GM12878 (cell line): ENCODE measurements around the gene ABHD18.
"Not testable (repeated sequence)": the region's sequence is repeated elsewhere in the genome, so short reads cannot be mapped to it uniquely, and the experiment has no call there.

Source experiments
- CBFB ChIP-seq: IDR thresholded peaks from 2 replicates; pipeline ENCODE4 v1.6.1; 2016; ENCODE audit warnings: antibody characterized with exemption, low read depth
- CBX3 ChIP-seq: fragments of 200-600 bp; sonication (generic); IDR thresholded peaks from 2 replicates; pipeline ENCODE4 v1.6.1; 2016; ENCODE audit warnings: low read depth, borderline replicate concordance
- CTCF ChIP-seq, 3 experiments: IDR thresholded peaks in 2 of 3; conservative IDR thresholded peaks in 1 of 3; 2 replicates each; pipeline ENCODE4 v1.5.1; 2011; ENCODE audit warnings: low read depth in 3 of 3, low read length in 3 of 3, mild to moderate bottlenecking in 3 of 3, control low read depth in 2 of 3, moderate library complexity in 2 of 3, inconsistent platforms in 1 of 3, mixed read lengths in 1 of 3; ENCODE audit not compliant: control insufficient read depth in 2 of 3, insufficient read depth in 1 of 3; ENCODE audit errors: extremely low read depth in 1 of 3
- E4F1 ChIP-seq: fragments of 450-650 bp; IDR thresholded peaks from 2 replicates; pipeline ENCODE4 v1.6.1; 2018; ENCODE audit warnings: borderline replicate concordance, mild to moderate bottlenecking; ENCODE audit not compliant: partially characterized antibody
- EP300 ChIP-seq, 2 experiments: fragments of 150-350 bp in 1 of 2; IDR thresholded peaks; 2 replicates each; pipeline ENCODE4 v1.6.1; 2011 to 2012; ENCODE audit warnings: low read depth in 2 of 2, low read length in 2 of 2, borderline replicate concordance in 1 of 2, improper control_type of control experiment in 1 of 2, inconsistent platforms in 1 of 2; ENCODE audit not compliant: control insufficient read depth in 1 of 2
- HCFC1 ChIP-seq: fragments of 150-350 bp; IDR thresholded peaks from 2 replicates; pipeline ENCODE4 v1.6.1; 2014; ENCODE audit warnings: low read length
- LARP7 ChIP-seq: fragments of 450-650 bp; IDR thresholded peaks from 2 replicates; pipeline ENCODE4 v1.6.1; 2017; ENCODE audit warnings: mild to moderate bottlenecking
- NFYB ChIP-seq: IDR thresholded peaks from 2 replicates; pipeline ENCODE4 v1.6.1; 2011; ENCODE audit warnings: low read depth, mild to moderate bottlenecking, low read length, improper control_type of control experiment, moderate library complexity; ENCODE audit not compliant: insufficient read depth
- NR2C2 ChIP-seq: IDR thresholded peaks from 2 replicates; pipeline ENCODE4 v1.6.1; 2011; ENCODE audit warnings: borderline replicate concordance, low read depth; ENCODE audit not compliant: control insufficient read depth, insufficient read length
- POLR2AphosphoS5 ChIP-seq: IDR thresholded peaks from 2 replicates; pipeline ENCODE4 v1.6.1; 2011; ENCODE audit warnings: mild to moderate bottlenecking, low read length, inconsistent platforms
- SIN3A ChIP-seq: IDR thresholded peaks from 2 replicates; pipeline ENCODE4 v1.6.1; 2012; ENCODE audit warnings: low read depth, low read length, improper control_type of control experiment
- YY1 ChIP-seq: IDR thresholded peaks from 2 replicates; pipeline ENCODE4 v1.6.1; 2011; ENCODE audit warnings: low read depth, mild to moderate bottlenecking, low read length
- ZSCAN29 ChIP-seq: fragments of 450-650 bp; IDR thresholded peaks from 2 replicates; pipeline ENCODE4 v1.6.1; 2017; ENCODE audit warnings: mild to moderate bottlenecking, moderate library complexity
- TF ChIP-seq, protein P1 (sequence below): IDR thresholded peaks from 2 replicates; pipeline ENCODE4 v1.6.1; 2012; ENCODE audit warnings: low read depth, low read length, improper control_type of control experiment

GRCh38 chr4:127970925-127971324 is 5.7 kb downstream of the ABHD18 start:
- not testable (repeated sequence) for TF ChIP-seq POLR2AphosphoS5; CBX3; HCFC1; EP300 (IDR thresholded peaks at IDR 0.05; ENCODE audit: borderline replicate concordance in 1 of 2, control insufficient read depth in 1 of 2, low read depth in 2 of 2, low read length in 2 of 2); CTCF (IDR thresholded peaks at IDR 0.05 in 2 of 3, conservative IDR thresholded peaks at IDR 0.05 in 1 of 3; ENCODE audit: control insufficient read depth in 2 of 3, extremely low read depth in 1 of 3, insufficient read depth in 1 of 3, low read depth in 3 of 3, low read length in 3 of 3); ZSCAN29; NR2C2; YY1; NFYB; E4F1; SIN3A; CBFB; LARP7
- TF ChIP-seq, protein P1, sequence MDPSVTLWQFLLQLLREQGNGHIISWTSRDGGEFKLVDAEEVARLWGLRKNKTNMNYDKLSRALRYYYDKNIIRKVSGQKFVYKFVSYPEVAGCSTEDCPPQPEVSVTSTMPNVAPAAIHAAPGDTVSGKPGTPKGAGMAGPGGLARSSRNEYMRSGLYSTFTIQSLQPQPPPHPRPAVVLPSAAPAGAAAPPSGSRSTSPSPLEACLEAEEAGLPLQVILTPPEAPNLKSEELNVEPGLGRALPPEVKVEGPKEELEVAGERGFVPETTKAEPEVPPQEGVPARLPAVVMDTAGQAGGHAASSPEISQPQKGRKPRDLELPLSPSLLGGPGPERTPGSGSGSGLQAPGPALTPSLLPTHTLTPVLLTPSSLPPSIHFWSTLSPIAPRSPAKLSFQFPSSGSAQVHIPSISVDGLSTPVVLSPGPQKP = not testable (repeated sequence)
